Immature natural killer cell (primary cell): ENCODE data around the gene PIK3C2B. TPM values are rescaled to one million over a fixed set of nuclear protein-coding genes. Genes with fewer than 3 reads are reported as not detected.
"Not testable (repeated sequence)": the region's sequence is repeated elsewhere in the genome, so short reads cannot be mapped to it uniquely, and the experiment has no call there.

ENCODE experiments used
- DNase-seq, 3 donors: peaks; one replicate each; pipeline ENCODE4 v3.0.0; 2022; ENCODE audit warnings: mixed read lengths in 1 of 3
- H3K27ac Mint-ChIP-seq, 6 donors: one replicate each; pipeline ENCODE4 v1.8.0; 2020; ENCODE audit warnings: mixed read lengths in 6 of 6, mild to moderate bottlenecking in 5 of 6, inconsistent platforms in 4 of 6, moderate library complexity in 3 of 6
- H3K27me3 Mint-ChIP-seq, 3 donors: one replicate each; pipeline ENCODE4 v1.8.0; 2020 to 2021; ENCODE audit warnings: low read depth in 3 of 3, mild to moderate bottlenecking in 3 of 3, mixed read lengths in 3 of 3, moderate library complexity in 3 of 3, inconsistent platforms in 1 of 3
- H3K36me3 Mint-ChIP-seq, 3 donors: one replicate each; pipeline ENCODE4 v1.8.0; 2020; ENCODE audit warnings: mixed read lengths in 3 of 3, inconsistent platforms in 2 of 3, mild to moderate bottlenecking in 2 of 3
- H3K4me1 Mint-ChIP-seq, 2 donors: one replicate each; pipeline ENCODE4 v1.8.0; 2020; ENCODE audit warnings: inconsistent platforms in 2 of 2, mild to moderate bottlenecking in 2 of 2, mixed read lengths in 2 of 2, moderate library complexity in 1 of 2
- H3K4me3 Mint-ChIP-seq, 5 donors: one replicate each; pipeline ENCODE4 v1.8.0; 2020; ENCODE audit warnings: mild to moderate bottlenecking in 5 of 5, mixed read lengths in 5 of 5, inconsistent platforms in 3 of 5, moderate library complexity in 3 of 5
- H3K9me3 Mint-ChIP-seq, 6 donors: one replicate each; pipeline ENCODE4 v1.8.0; 2020; ENCODE audit warnings: mild to moderate bottlenecking in 6 of 6, mixed read lengths in 6 of 6, inconsistent platforms in 4 of 6, moderate library complexity in 3 of 6
- polyA plus RNA-seq, 3 donors: library from polyadenylated mRNA; unstranded; fragments of 300-500 nt; fragmentation: Illumina TruSeq; gene quantifications; one replicate each; pipeline ENCODE4 v1.2.3, GENCODE V29; 2021

Gene PIK3C2B
- polyA plus RNA-seq, 3 donors from 2014 or later = 1.4 to 2.3 TPM; not detected in 1

- H3K9me3 Mint-ChIP-seq, DNase-seq, H3K4me3 Mint-ChIP-seq, H3K27me3 Mint-ChIP-seq: not testable (repeated sequence)
- H3K27ac Mint-ChIP-seq = peak overlapping the region in 1 of 6 donors; percentile 74
- H3K4me1 Mint-ChIP-seq = peaks cover 57 to 74% of the 10 kb centered on the region in 2 donors
- H3K36me3 Mint-ChIP-seq = peaks cover 11 to 18% (median 14%) of the 10 kb centered on the region in 3 donors
Observed at GRCh38 chr1:204517382-204517781, 22.8 kb upstream of the PIK3C2B start.

GRCh38 chr1:204516180-204516879 is 21.7 kb upstream of the PIK3C2B start, which contains the start of gene MDM4:
TSS of gene MDM4 (plus strand) at chr1:204516406. CDS start at chr1:204525519, 9,113 bp downstream.
- peaks cover 50 to 66% of the 10 kb centered on the region in 2 donors for H3K4me1 Mint-ChIP-seq
- H3K36me3 Mint-ChIP-seq = peaks cover 9 to 13% (median 9%) of the 10 kb centered on the region in 3 donors
- H3K4me3 Mint-ChIP-seq = peak within 1 kb of the TSS in 1 of 5 donors; percentile 24
- DNase-seq = peak; percentile 94 to 95 (median 94)
- peaks cover 1 to 6% (median 3%) of the 10 kb centered on the region in 3 donors for H3K27me3 Mint-ChIP-seq
- no peak within 1 kb of the TSS for H3K27ac Mint-ChIP-seq
- H3K9me3 Mint-ChIP-seq = no peaks in the 10 kb centered on the region

GRCh38 chr1:204514828-204515227 is 20.2 kb upstream of the PIK3C2B start:
- peaks cover 38 to 51% of the 10 kb centered on the region in 2 donors for H3K4me1 Mint-ChIP-seq
- DNase-seq = no peak
- H3K4me3 Mint-ChIP-seq = peak overlapping the region in 4 of 5 donors; percentile 8 to 48 (median 22)
- H3K9me3 Mint-ChIP-seq = no peaks in the 10 kb centered on the region
- peaks cover 1 to 4% (median 2%) of the 10 kb centered on the region in 3 donors for H3K27me3 Mint-ChIP-seq
- H3K27ac Mint-ChIP-seq = peak overlapping the region in 5 of 6 donors; percentile 7 to 69 (median 57)
- peaks cover 4 to 9% (median 9%) of the 10 kb centered on the region in 3 donors for H3K36me3 Mint-ChIP-seq

- H3K36me3 Mint-ChIP-seq = peaks cover under 1 to 1% (median 1%) of the 10 kb centered on the region in 3 donors
- H3K4me1 Mint-ChIP-seq = peaks cover 22 to 35% of the 10 kb centered on the region in 2 donors
- no peaks in the 10 kb centered on the region for H3K9me3 Mint-ChIP-seq
- H3K4me3 Mint-ChIP-seq = peak overlapping the region; percentile 81 to 93 (median 88)
- peaks cover 1 to 4% (median 4%) of the 10 kb centered on the region in 3 donors for H3K27me3 Mint-ChIP-seq
- peak overlapping the region; percentile 97 to 100 (median 99) for H3K27ac Mint-ChIP-seq
- DNase-seq = peak; percentile 36 to 46 (median 42)
Observed at GRCh38 chr1:204513117-204513716, 18.6 kb upstream of the PIK3C2B start.

GRCh38 chr1:204511366-204511765 is 16.8 kb upstream of the PIK3C2B start:
- no peak for DNase-seq
- Mint-ChIP-seq H3K36me3 (no peaks in the 10 kb centered on the region), H3K27ac (peak overlapping the region in 3 of 6 donors; percentile 30 to 40 (median 38)), H3K4me1 (peaks cover 35 to 44% of the 10 kb centered on the region in 2 donors), H3K4me3 (peak overlapping the region in 1 of 5 donors; percentile 32), H3K27me3 (peaks cover 10 to 20% (median 19%) of the 10 kb centered on the region in 3 donors), H3K9me3 (peaks cover 0 to 3% (median 0%) of the 10 kb centered on the region in 6 donors)

- Mint-ChIP-seq H3K9me3 (peaks cover 0 to 6% (median 0%) of the 10 kb centered on the region in 6 donors), H3K4me3 (no peak overlapping the region), H3K27me3 (peaks cover 16 to 29% (median 29%) of the 10 kb centered on the region in 3 donors), H3K4me1 (peaks cover 42 to 46% of the 10 kb centered on the region in 2 donors), H3K27ac (peak overlapping the region in 1 of 6 donors; percentile 8), H3K36me3 (no peaks in the 10 kb centered on the region)
- no peak for DNase-seq
Observed at GRCh38 chr1:204509186-204509635, 14.6 kb upstream of the PIK3C2B start.

GRCh38 chr1:204507317-204508105 is 12.9 kb upstream of the PIK3C2B start:
- peaks cover 15 to 34% (median 26%) of the 10 kb centered on the region in 3 donors for H3K27me3 Mint-ChIP-seq
- H3K4me3 Mint-ChIP-seq = peak overlapping the region; percentile 91 to 99 (median 96)
- H3K4me1 Mint-ChIP-seq = peaks cover 30 to 38% of the 10 kb centered on the region in 2 donors
- H3K36me3 Mint-ChIP-seq = no peaks in the 10 kb centered on the region
- peaks cover 0 to 6% (median 0%) of the 10 kb centered on the region in 6 donors for H3K9me3 Mint-ChIP-seq
- peak overlapping the region; percentile 94 to 99 (median 97) for H3K27ac Mint-ChIP-seq
- DNase-seq = no peak

- H3K4me3 Mint-ChIP-seq = peak overlapping the region; percentile 91 to 99 (median 96)
- peaks cover 0 to 6% (median 0%) of the 10 kb centered on the region in 6 donors for H3K9me3 Mint-ChIP-seq
- peak; percentile 91 to 94 (median 92) for DNase-seq
- peak overlapping the region; percentile 94 to 99 (median 97) for H3K27ac Mint-ChIP-seq
- peaks cover 27 to 34% of the 10 kb centered on the region in 2 donors for H3K4me1 Mint-ChIP-seq
- no peaks in the 10 kb centered on the region for H3K36me3 Mint-ChIP-seq
- H3K27me3 Mint-ChIP-seq = peaks cover 15 to 34% (median 26%) of the 10 kb centered on the region in 3 donors
Observed at GRCh38 chr1:204506969-204507316, 12.3 kb upstream of the PIK3C2B start.

- peak; percentile 79 to 85 (median 83) for DNase-seq
- Mint-ChIP-seq H3K27ac (peak overlapping the region; percentile 94 to 99 (median 97)), H3K4me1 (peaks cover 27 to 34% of the 10 kb centered on the region in 2 donors), H3K36me3 (no peaks in the 10 kb centered on the region), H3K27me3 (peaks cover 15 to 36% (median 26%) of the 10 kb centered on the region in 3 donors), H3K4me3 (peak overlapping the region; percentile 91 to 99 (median 96)), H3K9me3 (peaks cover 0 to 6% (median 0%) of the 10 kb centered on the region in 6 donors)
Observed at GRCh38 chr1:204506201-204506968, 11.8 kb upstream of the PIK3C2B start.

GRCh38 chr1:204505674-204506200 is 11.1 kb upstream of the PIK3C2B start:
- peaks cover 15 to 36% (median 26%) of the 10 kb centered on the region in 3 donors for H3K27me3 Mint-ChIP-seq
- peaks cover 27 to 34% of the 10 kb centered on the region in 2 donors for H3K4me1 Mint-ChIP-seq

GRCh38 chr1:204503913-204504519 is 9.4 kb upstream of the PIK3C2B start:
- Mint-ChIP-seq H3K9me3 (peaks cover 0 to 6% (median 0%) of the 10 kb centered on the region in 6 donors), H3K4me1 (peaks cover 27 to 34% of the 10 kb centered on the region in 2 donors), H3K27me3 (peaks cover 15 to 36% (median 26%) of the 10 kb centered on the region in 3 donors), H3K27ac (no peak overlapping the region), H3K36me3 (no peaks in the 10 kb centered on the region), H3K4me3 (no peak overlapping the region)
- DNase-seq = no peak

More at GRCh38 chr1:204505674-204506200, 11.1 kb upstream of the PIK3C2B start:
- H3K36me3 Mint-ChIP-seq = no peaks in the 10 kb centered on the region
- peak overlapping the region; percentile 91 to 99 (median 96) for H3K4me3 Mint-ChIP-seq
- H3K27ac Mint-ChIP-seq = peak overlapping the region; percentile 94 to 99 (median 97)
- H3K9me3 Mint-ChIP-seq = peaks cover 0 to 6% (median 0%) of the 10 kb centered on the region in 6 donors
- DNase-seq = no peak
